HEK293T (cell line): Measurements from ENCODE around the gene GDI1.

ENCODE experiments used
- CTCF ChIA-PET: fragments of 350-600 bp; formaldehyde crosslinking; extraction: SDS; loops from one replicate; lab custom pipeline; 2021; ENCODE audit warnings: antibody characterized with exemption, inconsistent platforms; lab: Yijun Ruan, JAX
- POLR2A ChIA-PET: fragments of 350-600 bp; formaldehyde crosslinking; extraction: SDS; loops from one replicate; lab custom pipeline; 2020; ENCODE audit warnings: antibody characterized with exemption, inconsistent platforms; lab: Yijun Ruan, JAX
- DNase-seq: peaks from one replicate; pipeline ENCODE4 v3.0.0; 2012; ENCODE audit warnings: mixed read lengths; ENCODE audit errors: extremely low spot score
- ARNT ChIP-seq: fragments of 450-650 bp; IDR thresholded peaks from 2 replicates; pipeline ENCODE4 v1.6.1; 2017; ENCODE audit warnings: mild to moderate bottlenecking
- BHLHE40 ChIP-seq: fragments of 450-650 bp; IDR thresholded peaks from 2 replicates; pipeline ENCODE4 v1.6.1; 2016; ENCODE audit warnings: mild to moderate bottlenecking, moderate library complexity, borderline replicate concordance
- CTBP1 ChIP-seq: fragments of 450-650 bp; IDR thresholded peaks from 2 replicates; pipeline ENCODE4 v1.6.1; 2016; ENCODE audit warnings: borderline replicate concordance
- ELF4 ChIP-seq: fragments of 450-650 bp; IDR thresholded peaks from 2 replicates; pipeline ENCODE4 v1.6.1; 2017; ENCODE audit warnings: antibody characterized with exemption
- FOXA1 ChIP-seq: fragments of 450-650 bp; IDR thresholded peaks from 2 replicates; pipeline ENCODE4 v1.6.1; 2016; ENCODE audit warnings: mild to moderate bottlenecking
- FOXK2 ChIP-seq: fragments of 450-650 bp; IDR thresholded peaks from 2 replicates; pipeline ENCODE4 v1.6.1; 2016; ENCODE audit warnings: mild to moderate bottlenecking
- FOXM1 ChIP-seq: fragments of 450-650 bp; IDR thresholded peaks from 2 replicates; pipeline ENCODE4 v1.6.1; 2017; ENCODE audit warnings: mild to moderate bottlenecking, borderline replicate concordance
- HDGF ChIP-seq: fragments of 450-650 bp; IDR thresholded peaks from 2 replicates; pipeline ENCODE4 v1.6.1; 2017; ENCODE audit warnings: antibody characterized with exemption, borderline replicate concordance
- L3MBTL2 ChIP-seq: fragments of 450-650 bp; conservative IDR thresholded peaks from 2 replicates; pipeline ENCODE4 v1.6.1; 2016; ENCODE audit warnings: mild to moderate bottlenecking
- LEF1 ChIP-seq: fragments of 450-650 bp; IDR thresholded peaks from 2 replicates; pipeline ENCODE4 v1.6.1; 2017; ENCODE audit warnings: mild to moderate bottlenecking, borderline replicate concordance
- NFRKB ChIP-seq: fragments of 450-650 bp; IDR thresholded peaks from 2 replicates; pipeline ENCODE4 v1.6.1; 2016; ENCODE audit warnings: mild to moderate bottlenecking, moderate library complexity
- SP1 ChIP-seq: fragments of 450-650 bp; IDR thresholded peaks from 2 replicates; pipeline ENCODE4 v1.6.1; 2017
- SUZ12 ChIP-seq: fragments of 450-650 bp; IDR thresholded peaks from 2 replicates; pipeline ENCODE4 v1.6.1; 2016; ENCODE audit warnings: mild to moderate bottlenecking
- TARDBP ChIP-seq: fragments of 450-650 bp; IDR thresholded peaks from 2 replicates; pipeline ENCODE4 v1.6.1; 2016
- ZNF384 ChIP-seq: fragments of 450-650 bp; IDR thresholded peaks from 2 replicates; pipeline ENCODE4 v1.6.1; 2016
- TF ChIP-seq, protein P1 (sequence below): fragments of 450-650 bp; IDR thresholded peaks from 2 replicates; pipeline ENCODE4 v1.6.1; 2016

The GDI1 gene

DNA sequence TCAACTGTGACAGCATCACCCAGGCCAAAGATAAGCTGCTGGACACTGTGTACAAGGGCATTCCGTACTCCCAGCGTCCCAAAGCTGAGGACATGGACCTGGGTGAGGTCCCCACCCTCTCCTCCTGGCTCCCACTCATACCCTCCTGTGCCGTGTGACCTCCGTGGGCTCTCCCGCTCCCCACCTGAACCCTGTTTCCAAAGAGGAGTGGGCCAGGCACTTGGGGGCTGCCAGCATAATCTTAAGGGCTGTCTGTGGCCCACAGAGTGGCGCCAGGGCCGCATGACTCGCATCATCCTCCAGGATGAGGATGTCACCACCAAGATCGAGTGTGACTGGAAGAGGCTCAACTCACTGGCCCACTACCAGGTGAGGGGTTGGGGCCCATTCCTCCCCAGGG is 32.2 kb downstream of the GDI1 start:
- POLR2A ChIA-PET = no interaction called here
- CTCF ChIA-PET = no interaction called here
- no peak for DNase-seq
- TF ChIP-seq TARDBP (no peak), ELF4 (no peak)

GRCh38 chrX:154469880-154470279 is 32.9 kb downstream of the GDI1 start:
- TF ChIP-seq L3MBTL2 = no peak
- no peak for TF ChIP-seq CTBP1
- TF ChIP-seq LEF1 = no peak
- TF ChIP-seq BHLHE40 = no peak
- no peak for TF ChIP-seq TARDBP
- TF ChIP-seq NFRKB = no peak
- no peak for TF ChIP-seq FOXM1
- no peak for TF ChIP-seq HDGF
- TF ChIP-seq ARNT = no peak
- TF ChIP-seq SP1 = no peak
- TF ChIP-seq SUZ12 = no peak
- TF ChIP-seq FOXK2 = no peak
- TF ChIP-seq ZNF384 = no peak
- TF ChIP-seq, protein P1, sequence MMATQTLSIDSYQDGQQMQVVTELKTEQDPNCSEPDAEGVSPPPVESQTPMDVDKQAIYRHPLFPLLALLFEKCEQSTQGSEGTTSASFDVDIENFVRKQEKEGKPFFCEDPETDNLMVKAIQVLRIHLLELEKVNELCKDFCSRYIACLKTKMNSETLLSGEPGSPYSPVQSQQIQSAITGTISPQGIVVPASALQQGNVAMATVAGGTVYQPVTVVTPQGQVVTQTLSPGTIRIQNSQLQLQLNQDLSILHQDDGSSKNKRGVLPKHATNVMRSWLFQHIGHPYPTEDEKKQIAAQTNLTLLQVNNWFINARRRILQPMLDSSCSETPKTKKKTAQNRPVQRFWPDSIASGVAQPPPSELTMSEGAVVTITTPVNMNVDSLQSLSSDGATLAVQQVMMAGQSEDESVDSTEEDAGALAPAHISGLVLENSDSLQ = no peak
- TF ChIP-seq ELF4 = no peak
- TF ChIP-seq FOXA1 = no peak
- ChIA-PET POLR2A (no interaction called here), CTCF (no interaction called here)
- no peak for DNase-seq

DNA sequence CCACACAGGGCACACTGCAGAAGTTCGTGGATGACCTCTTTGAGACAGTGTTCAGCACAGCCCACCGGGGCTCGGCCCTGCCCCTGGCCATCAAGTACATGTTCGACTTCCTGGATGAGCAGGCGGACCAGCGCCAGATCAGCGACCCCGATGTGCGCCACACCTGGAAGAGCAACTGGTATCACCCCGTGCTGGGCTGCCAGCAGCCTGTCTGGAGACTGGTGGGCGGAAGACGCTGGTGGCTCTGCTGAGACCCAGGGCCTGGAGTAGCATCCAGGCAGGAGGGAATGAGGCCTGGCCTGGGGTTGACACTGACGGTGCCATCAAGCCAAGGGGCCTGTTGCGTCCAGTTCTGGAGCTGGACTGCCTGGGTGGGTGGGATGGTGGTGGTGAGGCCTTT is 33.5 kb downstream of the GDI1 start:
- CTCF ChIA-PET = no interaction called here
- TF ChIP-seq L3MBTL2 (no peak), HDGF (no peak), FOXM1 (no peak), SUZ12 (no peak), ZNF384 (no peak), BHLHE40 (no peak), TARDBP (no peak), ARNT (no peak)
- TF ChIP-seq, protein P1 = no peak
- DNase-seq = no peak
- POLR2A ChIA-PET = no interaction called here

DNA sequence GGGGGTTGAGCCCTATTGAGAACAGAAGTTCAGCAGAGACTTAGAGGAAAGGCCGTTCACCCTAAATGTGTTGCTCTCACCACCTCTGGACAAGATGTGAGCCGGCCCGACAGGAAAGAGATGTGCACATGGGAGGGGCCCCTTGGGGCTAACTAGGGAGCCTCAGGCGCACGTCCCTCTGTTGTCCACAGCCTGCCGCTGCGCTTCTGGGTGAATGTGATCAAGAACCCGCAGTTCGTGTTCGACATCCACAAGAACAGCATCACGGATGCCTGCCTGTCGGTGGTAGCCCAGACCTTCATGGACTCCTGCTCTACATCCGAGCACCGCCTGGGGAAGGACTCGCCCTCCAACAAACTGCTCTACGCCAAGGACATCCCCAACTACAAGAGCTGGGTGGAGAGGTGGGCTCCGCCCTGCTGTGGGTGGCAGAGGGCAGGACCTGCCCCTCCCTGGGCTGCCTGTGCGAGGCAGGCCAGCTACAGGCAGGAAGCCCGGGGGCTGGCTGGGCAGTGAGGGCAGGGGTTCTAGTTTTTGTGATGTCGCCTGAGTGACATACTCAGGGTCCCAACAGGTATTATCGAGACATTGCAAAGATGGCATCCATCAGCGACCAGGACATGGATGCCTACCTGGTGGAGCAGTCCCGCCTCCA is 34.1 kb downstream of the GDI1 start:
- DNase-seq = no peak
- POLR2A ChIA-PET = no interaction called here
- CTCF ChIA-PET = no interaction called here
- no peak for TF ChIP-seq NFRKB
- no peak for TF ChIP-seq ELF4
- TF ChIP-seq FOXK2 = no peak
- no peak for TF ChIP-seq ARNT
- TF ChIP-seq SP1 = no peak
- no peak for TF ChIP-seq BHLHE40
- no peak for TF ChIP-seq SUZ12
- no peak for TF ChIP-seq LEF1
- no peak for TF ChIP-seq HDGF
- no peak for TF ChIP-seq L3MBTL2
- no peak for TF ChIP-seq FOXA1
- TF ChIP-seq FOXM1 = no peak
- no peak for TF ChIP-seq ZNF384
- TF ChIP-seq, protein P1 = no peak
- TF ChIP-seq TARDBP = no peak
- no peak for TF ChIP-seq CTBP1

DNA sequence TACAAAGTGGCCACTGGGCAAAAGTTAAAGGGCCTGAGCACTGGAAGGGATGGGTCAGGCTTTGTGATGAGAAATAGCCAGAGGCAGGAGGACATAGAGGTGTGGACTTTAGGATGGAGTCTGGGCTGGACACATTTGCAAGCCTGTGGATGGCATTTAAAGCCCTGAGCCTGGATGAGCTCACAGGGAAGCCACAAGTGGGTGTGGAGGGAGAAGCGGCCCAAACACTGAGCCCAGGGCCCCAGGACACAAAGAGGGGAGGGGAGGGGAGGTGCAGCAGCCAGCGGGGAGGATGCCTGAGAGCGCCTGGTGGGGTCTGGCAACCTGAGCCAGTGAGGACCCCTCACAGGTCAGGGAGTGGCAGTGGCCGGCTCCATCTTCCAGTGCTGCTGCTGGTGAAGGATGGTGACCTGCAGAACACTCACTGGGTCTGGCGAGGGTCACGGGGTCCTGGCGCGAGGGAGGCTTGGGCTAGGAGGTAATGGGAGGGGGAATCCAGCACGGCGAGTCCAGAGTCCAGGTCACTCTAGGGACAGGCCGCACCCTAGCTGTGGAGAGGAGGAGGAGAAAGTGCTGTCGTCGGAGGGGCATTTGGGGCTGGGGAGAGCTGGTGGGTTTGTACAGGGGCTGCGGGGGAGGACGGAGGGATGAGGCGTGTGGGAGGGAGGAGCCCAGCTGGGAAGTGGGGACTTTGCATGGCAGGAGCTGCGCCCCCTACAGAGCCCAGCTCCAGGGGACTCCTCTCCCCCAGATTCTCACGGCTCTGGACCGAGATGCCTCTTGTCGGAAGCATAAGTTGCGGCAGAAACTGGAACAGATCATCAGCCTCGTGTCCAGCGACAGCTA is 35.1 kb downstream of the GDI1 start:
- POLR2A ChIA-PET = interaction anchor here (0.9 kb wide), 1 partner anchor 27 kb away, joined by 3 read pairs; no protein-coding TSS in a partner anchor
- no peak for DNase-seq
- CTCF ChIA-PET = no interaction called here
- TF ChIP-seq LEF1 (no peak), ARNT (no peak), BHLHE40 (no peak), SUZ12 (no peak), HDGF (no peak), FOXA1 (no peak), SP1 (no peak), TARDBP (no peak), NFRKB (no peak), FOXK2 (no peak), ZNF384 (no peak), FOXM1 (no peak), L3MBTL2 (no peak), CTBP1 (no peak), ELF4 (no peak)
